Astrocyte (in vitro differentiated cells and primary cell): ENCODE data around the gene HECTD4. TPM values are rescaled to one million over a fixed set of nuclear protein-coding genes. Genes with fewer than 3 reads are reported as not detected.
"Not testable (repeated sequence)": the region's sequence is repeated elsewhere in the genome, so short reads cannot be mapped to it uniquely, and the experiment has no call there.

Source experiments
- DNase-seq: peaks from one replicate; pipeline ENCODE4 v3.0.0-alpha.2; 2010; ENCODE audit warnings: low read depth
- FAIRE-seq: peaks from 2 replicates; lab custom pipeline; 2011; peaks lifted over from hg19 to GRCh38; lab: Jason Lieb, UNC
- H2AFZ ChIP-seq: 2 replicates; pipeline ENCODE4 v1.6.0; 2012; ENCODE audit warnings: low read depth, low read length, inconsistent platforms
- H3K27ac ChIP-seq: 2 replicates; pipeline ENCODE4 v1.5.1; 2011; ENCODE audit warnings: low read depth, low read length, inconsistent platforms
- H3K27me3 ChIP-seq: 2 replicates; pipeline ENCODE4 v1.6.0; 2011; ENCODE audit warnings: low read length, inconsistent platforms; ENCODE audit not compliant: insufficient read depth
- H3K36me3 ChIP-seq: 2 replicates; pipeline ENCODE4 v1.5.1; 2011; ENCODE audit warnings: low read length, inconsistent platforms; ENCODE audit not compliant: insufficient read depth
- H3K4me1 ChIP-seq: 2 replicates; pipeline ENCODE4 v1.5.1; 2011; ENCODE audit warnings: low read length, inconsistent platforms; ENCODE audit not compliant: insufficient read depth
- H3K4me2 ChIP-seq: 2 replicates; pipeline ENCODE4 v1.6.0; 2012; ENCODE audit warnings: low read length, inconsistent platforms
- H3K4me3 ChIP-seq: 2 replicates; pipeline ENCODE4 v1.5.1; 2011; ENCODE audit warnings: low read depth, mild to moderate bottlenecking, low read length, inconsistent platforms; ENCODE audit not compliant: insufficient read depth
- H3K79me2 ChIP-seq: 2 replicates; pipeline ENCODE4 v1.6.0; 2012; ENCODE audit warnings: mild to moderate bottlenecking, low read length, inconsistent platforms; ENCODE audit not compliant: insufficient read depth
- H3K9ac ChIP-seq: 2 replicates; pipeline ENCODE4 v1.6.0; 2012; ENCODE audit warnings: mild to moderate bottlenecking, low read length, inconsistent platforms
- H3K9me3 ChIP-seq: 2 replicates; pipeline ENCODE4 v1.5.1; 2012; ENCODE audit warnings: low read depth, mild to moderate bottlenecking, low read length, inconsistent platforms; ENCODE audit not compliant: insufficient read depth
- H4K20me1 ChIP-seq: 2 replicates; pipeline ENCODE4 v1.6.0; 2012; ENCODE audit warnings: low read length, inconsistent platforms; ENCODE audit not compliant: insufficient read depth
- H3K27ac Mint-ChIP-seq: one replicate; pipeline ENCODE4 v1.8.0; 2021; ENCODE audit warnings: mild to moderate bottlenecking, mixed read lengths; ENCODE audit not compliant: unreplicated experiment
- H3K27me3 Mint-ChIP-seq: one replicate; pipeline ENCODE4 v1.8.0; 2021; ENCODE audit warnings: low read depth, mixed read lengths; ENCODE audit not compliant: unreplicated experiment
- H3K36me3 Mint-ChIP-seq: one replicate; pipeline ENCODE4 v1.8.0; 2021; ENCODE audit warnings: low read depth, mixed read lengths; ENCODE audit not compliant: unreplicated experiment
- H3K4me1 Mint-ChIP-seq: one replicate; pipeline ENCODE4 v1.8.0; 2021; ENCODE audit warnings: low read depth, mixed read lengths; ENCODE audit not compliant: unreplicated experiment
- H3K4me3 Mint-ChIP-seq: one replicate; pipeline ENCODE4 v1.8.0; 2021; ENCODE audit warnings: mild to moderate bottlenecking, moderate library complexity, mixed read lengths; ENCODE audit not compliant: unreplicated experiment
- H3K9me3 Mint-ChIP-seq: one replicate; pipeline ENCODE4 v1.8.0; 2021; ENCODE audit warnings: mild to moderate bottlenecking, mixed read lengths; ENCODE audit not compliant: unreplicated experiment
- CTCF ChIP-seq: IDR thresholded peaks from 2 replicates; pipeline ENCODE4 v1.5.1; 2011; ENCODE audit warnings: low read depth, mild to moderate bottlenecking, inconsistent platforms, low read length, moderate library complexity; ENCODE audit not compliant: insufficient read depth
- EZH2 ChIP-seq: IDR thresholded peaks from 2 replicates; pipeline ENCODE4 v1.6.1; 2012; ENCODE audit warnings: mild to moderate bottlenecking, low read length, inconsistent platforms; ENCODE audit not compliant: insufficient read depth
- total RNA-seq: library from RNA; stranded (reverse); gene quantifications from 2 replicates; pipeline ENCODE4 v1.2.1, GENCODE V29; 2021

HECTD4 gene
- total RNA-seq, 1 donor from 2014 or later: 38.9 TPM

- Histone ChIP-seq H3K9me3 (no peaks in the 10 kb centered on the region), H3K27me3 (no peaks in the 10 kb centered on the region), H3K4me2 (no peak overlapping the region), H3K9ac (no peak overlapping the region), H4K20me1 (no peaks in the 10 kb centered on the region), H3K4me3 (no peak overlapping the region), H2AFZ (no peak overlapping the region), H3K27ac (no peak overlapping the region), H3K36me3 (peaks cover 9% of the 10 kb centered on the region), H3K79me2 (no peaks in the 10 kb centered on the region), H3K4me1 (no peaks in the 10 kb centered on the region)
- Mint-ChIP-seq H3K4me1 (no peaks in the 10 kb centered on the region), H3K4me3 (no peak overlapping the region), H3K9me3 (peaks cover 16% of the 10 kb centered on the region), H3K36me3 (peaks cover 66% of the 10 kb centered on the region), H3K27ac (no peak overlapping the region), H3K27me3 (no peaks in the 10 kb centered on the region)
- TF ChIP-seq CTCF (no peak), EZH2 (no peak)
- FAIRE-seq (no peak), DNase-seq (no peak)
Measured at GRCh38 chr12:112159146-112159541, 223.1 kb downstream of the HECTD4 start.

GRCh38 chr12:112158461-112159145, 223.6 kb downstream of the HECTD4 start:
- not testable (repeated sequence) for H3K4me3 Mint-ChIP-seq, H3K36me3 ChIP-seq, H3K4me2 ChIP-seq, H3K27ac Mint-ChIP-seq, H4K20me1 ChIP-seq, H3K4me1 Mint-ChIP-seq, H3K4me1 ChIP-seq, H3K9ac ChIP-seq, H3K4me3 ChIP-seq, H3K27ac ChIP-seq, H3K9me3 ChIP-seq, H3K27me3 Mint-ChIP-seq, DNase-seq, FAIRE-seq, H3K27me3 ChIP-seq, H2AFZ ChIP-seq, H3K79me2 ChIP-seq
- Mint-ChIP-seq H3K9me3 (peaks cover 16% of the 10 kb centered on the region), H3K36me3 (peaks cover 71% of the 10 kb centered on the region)

GRCh38 chr12:112153893-112154219, 228.4 kb downstream of the HECTD4 start:
- Histone ChIP-seq H3K36me3 (peaks cover 14% of the 10 kb centered on the region), H3K27ac (no peak overlapping the region), H3K79me2 (no peaks in the 10 kb centered on the region), H3K4me3 (no peak overlapping the region), H3K9me3 (no peaks in the 10 kb centered on the region), H3K4me1 (no peaks in the 10 kb centered on the region), H3K9ac (no peak overlapping the region), H3K4me2 (no peak overlapping the region), H3K27me3 (no peaks in the 10 kb centered on the region), H2AFZ (no peak overlapping the region), H4K20me1 (no peaks in the 10 kb centered on the region)
- DNase-seq (no peak), FAIRE-seq (no peak)
- Mint-ChIP-seq H3K36me3 (peaks cover 49% of the 10 kb centered on the region), H3K27ac (no peak overlapping the region), H3K4me1 (no peaks in the 10 kb centered on the region), H3K9me3 (peaks cover 11% of the 10 kb centered on the region), H3K4me3 (no peak overlapping the region), H3K27me3 (no peaks in the 10 kb centered on the region)
- TF ChIP-seq CTCF: no peak
- TF ChIP-seq EZH2: no peak
